ENCODE measurements around the gene RAB11FIP3. TPM values are rescaled to one million over a fixed set of nuclear protein-coding genes. Genes with fewer than 3 reads are reported as not detected.

RAB11FIP3 gene
- total and polyA plus RNA-seq, 10 of the 15 experiments (the other 5 are each of a cell fraction or from before 2014, with no cell fraction given) = 1.2 to 27.3 (median 7.7) TPM

GRCh38 chr16:381789-382717 lies 43.4 kb upstream of the RAB11FIP3 start, which contains the start of gene PGAP6 (continued):
- TF ChIP-seq, protein P1, sequence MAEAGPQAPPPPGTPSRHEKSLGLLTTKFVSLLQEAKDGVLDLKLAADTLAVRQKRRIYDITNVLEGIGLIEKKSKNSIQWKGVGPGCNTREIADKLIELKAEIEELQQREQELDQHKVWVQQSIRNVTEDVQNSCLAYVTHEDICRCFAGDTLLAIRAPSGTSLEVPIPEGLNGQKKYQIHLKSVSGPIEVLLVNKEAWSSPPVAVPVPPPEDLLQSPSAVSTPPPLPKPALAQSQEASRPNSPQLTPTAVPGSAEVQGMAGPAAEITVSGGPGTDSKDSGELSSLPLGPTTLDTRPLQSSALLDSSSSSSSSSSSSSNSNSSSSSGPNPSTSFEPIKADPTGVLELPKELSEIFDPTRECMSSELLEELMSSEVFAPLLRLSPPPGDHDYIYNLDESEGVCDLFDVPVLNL (IDR thresholded peaks at IDR 0.05; ENCODE audit: low read depth, low read length) = no peak
- TF ChIP-seq NFYB (IDR thresholded peaks at IDR 0.05; ENCODE audit: insufficient read depth, low read depth, low read length) (no peak), IKZF2 (IDR thresholded peaks at IDR 0.05) (no peak), SKIL (IDR thresholded peaks at IDR 0.05; ENCODE audit: low read depth, poor library complexity, severe bottlenecking) (no peak), BCL3 (IDR thresholded peaks at IDR 0.05; ENCODE audit: borderline replicate concordance, insufficient read depth, low read depth, low read length, poor library complexity, severe bottlenecking) (no peak), RBBP5 (conservative IDR thresholded peaks at IDR 0.05) (no peak), NFIC (IDR thresholded peaks at IDR 0.05; ENCODE audit: low read depth, low read length) (no peak), CEBPB (IDR thresholded peaks at IDR 0.05; ENCODE audit: borderline replicate concordance in 1 of 2, low read depth in 2 of 2, low read length in 2 of 2) (no peak), CBX5 (IDR thresholded peaks at IDR 0.05; ENCODE audit: low read depth) (no peak), JUNB (IDR thresholded peaks at IDR 0.05) (no peak), MXI1 (IDR thresholded peaks at IDR 0.05; ENCODE audit: low read depth, low read length) (no peak), MEF2A (IDR thresholded peaks at IDR 0.05; ENCODE audit: insufficient read depth, low read depth, low read length) (no peak), SMC3 (IDR thresholded peaks at IDR 0.05; ENCODE audit: borderline replicate concordance, low read length) (no peak), NFYA (IDR thresholded peaks at IDR 0.05; ENCODE audit: borderline replicate concordance, low read depth, low read length) (no peak)
- TF ChIP-seq, protein P2, sequence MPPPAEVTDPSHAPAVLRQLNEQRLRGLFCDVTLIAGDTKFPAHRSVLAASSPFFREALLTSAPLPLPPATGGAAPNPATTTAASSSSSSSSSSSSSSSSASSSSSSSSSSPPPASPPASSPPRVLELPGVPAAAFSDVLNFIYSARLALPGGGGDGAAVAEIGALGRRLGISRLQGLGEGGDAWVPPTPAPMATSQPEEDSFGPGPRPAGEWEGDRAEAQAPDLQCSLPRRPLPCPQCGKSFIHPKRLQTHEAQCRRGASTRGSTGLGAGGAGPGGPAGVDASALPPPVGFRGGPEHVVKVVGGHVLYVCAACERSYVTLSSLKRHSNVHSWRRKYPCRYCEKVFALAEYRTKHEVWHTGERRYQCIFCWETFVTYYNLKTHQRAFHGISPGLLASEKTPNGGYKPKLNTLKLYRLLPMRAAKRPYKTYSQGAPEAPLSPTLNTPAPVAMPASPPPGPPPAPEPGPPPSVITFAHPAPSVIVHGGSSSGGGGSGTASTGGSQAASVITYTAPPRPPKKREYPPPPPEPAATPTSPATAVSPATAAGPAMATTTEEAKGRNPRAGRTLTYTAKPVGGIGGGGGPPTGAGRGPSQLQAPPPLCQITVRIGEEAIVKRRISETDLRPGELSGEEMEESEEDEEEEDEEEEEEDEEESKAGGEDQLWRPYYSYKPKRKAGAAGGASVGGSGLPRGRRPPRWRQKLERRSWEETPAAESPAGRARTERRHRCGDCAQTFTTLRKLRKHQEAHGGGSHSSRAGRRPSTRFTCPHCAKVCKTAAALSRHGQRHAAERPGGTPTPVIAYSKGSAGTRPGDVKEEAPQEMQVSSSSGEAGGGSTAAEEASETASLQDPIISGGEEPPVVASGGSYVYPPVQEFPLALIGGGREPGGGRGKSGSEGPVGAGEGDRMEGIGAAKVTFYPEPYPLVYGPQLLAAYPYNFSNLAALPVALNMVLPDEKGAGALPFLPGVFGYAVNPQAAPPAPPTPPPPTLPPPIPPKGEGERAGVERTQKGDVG (CRISPR knock-in tag; IDR thresholded peaks at IDR 0.05) = no peak
- TF ChIP-seq, protein P3, sequence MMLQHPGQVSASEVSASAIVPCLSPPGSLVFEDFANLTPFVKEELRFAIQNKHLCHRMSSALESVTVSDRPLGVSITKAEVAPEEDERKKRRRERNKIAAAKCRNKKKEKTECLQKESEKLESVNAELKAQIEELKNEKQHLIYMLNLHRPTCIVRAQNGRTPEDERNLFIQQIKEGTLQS (IDR thresholded peaks at IDR 0.05; ENCODE audit: borderline replicate concordance, extremely low read depth, low read depth, low read length) = no peak
